HG03108 (cell line): ENCODE results near the gene PCBP3.
"Not testable (repeated sequence)": the region's sequence is repeated elsewhere in the genome, so short reads cannot be mapped to it uniquely, and the experiment has no call there.

ENCODE experiments used
- ATAC-seq: cut with Tn5 transposase; IDR thresholded peaks from one replicate; pipeline ENCODE4 v1.9.1; 2021; ENCODE audit warnings: moderate library complexity; ENCODE audit not compliant: unreplicated experiment

Gene PCBP3

DNA sequence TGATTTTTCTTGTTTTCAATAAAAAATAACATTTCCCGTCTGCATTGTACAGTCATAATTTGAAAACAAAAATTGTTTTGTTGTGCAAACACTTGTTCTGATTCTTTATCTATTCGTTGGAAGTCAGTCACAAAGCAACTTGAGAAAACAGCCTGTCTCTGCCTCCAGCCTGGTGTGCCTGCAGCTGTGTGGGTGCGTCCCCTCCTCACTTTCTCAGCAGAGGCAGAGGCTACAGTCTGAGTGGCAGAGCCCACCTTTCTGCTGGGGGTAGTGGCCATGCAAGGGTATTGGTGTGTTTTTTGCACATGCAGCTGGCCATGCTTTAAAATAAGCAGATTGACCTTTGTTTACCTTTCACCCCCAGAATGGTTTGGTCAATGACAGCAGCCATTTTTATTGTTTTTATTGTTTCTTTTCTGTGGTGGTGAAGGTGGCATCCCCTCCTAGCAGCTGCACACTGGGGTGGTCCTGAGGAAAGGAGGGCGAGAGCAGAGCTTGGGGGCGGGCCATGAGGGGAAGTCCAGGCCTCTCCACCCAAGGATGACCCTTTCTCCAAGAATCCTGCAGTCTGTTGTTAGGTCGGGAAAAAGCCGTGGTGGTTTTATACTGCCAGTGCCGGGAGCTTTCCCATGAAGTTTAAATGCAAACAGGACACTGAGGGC lies 159.6 kb downstream of the PCBP3 start:
- no peak for ATAC-seq

DNA sequence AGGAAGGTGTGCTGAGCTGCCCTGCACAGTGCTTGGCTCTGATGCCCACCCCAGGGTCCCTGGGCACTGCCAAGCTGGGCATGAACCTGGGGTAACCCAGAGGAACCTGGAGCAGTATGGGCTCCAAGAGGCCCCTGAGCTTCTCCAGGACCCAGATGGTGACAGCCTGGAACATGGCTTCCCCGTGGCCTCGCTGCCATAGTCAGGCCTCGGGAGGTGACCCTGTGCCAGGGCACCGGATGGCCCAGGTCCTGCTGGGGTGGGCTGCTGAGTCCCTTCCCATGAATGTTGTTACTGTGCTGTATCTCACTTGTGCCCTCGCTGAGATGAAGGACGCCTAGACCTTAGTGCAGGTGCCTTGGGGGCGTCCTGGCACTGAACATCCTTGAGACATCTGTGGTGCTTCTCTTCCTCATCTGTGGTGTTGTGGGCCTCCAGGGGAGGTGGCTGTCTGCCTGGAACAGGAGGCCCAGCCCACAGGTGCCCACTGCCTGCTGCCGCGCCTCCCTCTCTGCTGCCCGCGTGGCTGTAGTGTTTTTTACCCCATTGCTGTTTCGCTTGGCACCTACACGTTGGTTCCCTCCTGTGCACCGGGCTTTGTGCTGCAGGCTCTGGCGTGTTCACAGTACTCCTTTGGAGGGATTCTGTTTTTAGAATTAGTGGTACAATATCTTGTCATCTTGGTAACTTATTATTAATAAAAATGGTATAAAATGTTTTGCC lies 160.3 kb downstream of the PCBP3 start:
- no peak for ATAC-seq

DNA sequence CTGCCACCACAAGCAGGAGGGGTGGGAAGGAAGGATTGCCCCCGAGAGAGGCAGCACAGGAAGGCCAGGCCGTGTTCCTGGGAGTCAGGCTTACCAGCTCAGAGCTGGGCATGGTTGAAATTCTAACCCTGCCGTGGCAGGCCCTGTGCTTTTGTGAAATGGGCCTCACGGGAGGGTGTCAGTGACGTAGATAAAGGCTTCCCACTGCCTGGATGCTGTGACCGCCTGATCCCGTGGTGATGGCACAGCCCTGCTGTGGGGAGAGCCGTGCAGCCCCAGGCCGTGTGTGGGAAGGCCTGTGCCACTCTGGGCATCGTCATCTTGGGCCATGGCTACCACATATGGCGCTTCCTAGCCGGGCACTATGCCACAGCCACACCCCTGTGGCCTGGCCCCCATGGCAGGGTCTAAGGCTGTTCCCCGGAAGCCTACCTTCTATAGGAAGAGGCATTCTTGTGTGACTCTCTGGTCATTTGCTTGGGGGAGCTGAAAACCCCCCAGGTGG lies 161.3 kb downstream of the PCBP3 start:
- no peak for ATAC-seq

DNA sequence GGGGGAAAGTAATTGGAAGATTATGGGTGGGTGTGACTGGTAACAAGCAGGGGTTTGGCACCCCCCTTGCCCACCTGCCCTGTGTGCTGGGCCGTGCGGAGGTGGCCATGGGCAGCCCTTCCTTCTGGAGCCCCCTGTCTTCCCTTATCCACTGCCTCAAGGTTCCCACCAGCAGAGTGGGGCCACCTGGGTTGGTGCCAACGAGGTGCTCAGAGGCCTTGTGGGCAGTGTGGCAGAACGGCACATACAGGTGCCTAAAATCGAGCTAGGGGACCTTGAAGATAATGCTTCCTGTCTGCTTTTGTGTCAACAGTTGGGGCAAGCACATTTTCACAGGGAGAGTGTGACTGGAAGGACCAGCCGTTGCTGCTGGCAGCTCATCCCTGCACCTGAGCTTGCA lies 161.8 kb downstream of the PCBP3 start:
- no peak for ATAC-seq

DNA sequence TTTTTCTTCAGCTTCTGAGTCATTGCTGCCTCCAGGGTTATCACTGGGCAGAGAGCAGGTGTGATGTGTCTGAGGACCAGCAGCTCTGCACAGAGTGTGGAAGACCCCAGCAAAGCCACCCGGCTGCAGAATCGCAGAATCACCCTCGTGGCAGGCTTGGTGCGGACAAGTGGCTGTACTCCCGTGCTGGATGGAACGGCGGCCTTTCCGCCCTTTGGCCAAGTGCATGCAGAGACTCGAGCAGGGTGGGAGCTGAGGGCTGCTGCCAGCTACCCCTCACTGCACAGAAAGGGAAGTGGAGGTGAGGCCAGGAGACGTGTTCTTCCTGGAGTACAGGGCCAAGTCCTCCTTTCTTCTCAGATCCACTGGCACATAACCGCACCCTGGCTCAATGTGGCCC lies 162.5 kb downstream of the PCBP3 start:
- ATAC-seq = no peak

DNA sequence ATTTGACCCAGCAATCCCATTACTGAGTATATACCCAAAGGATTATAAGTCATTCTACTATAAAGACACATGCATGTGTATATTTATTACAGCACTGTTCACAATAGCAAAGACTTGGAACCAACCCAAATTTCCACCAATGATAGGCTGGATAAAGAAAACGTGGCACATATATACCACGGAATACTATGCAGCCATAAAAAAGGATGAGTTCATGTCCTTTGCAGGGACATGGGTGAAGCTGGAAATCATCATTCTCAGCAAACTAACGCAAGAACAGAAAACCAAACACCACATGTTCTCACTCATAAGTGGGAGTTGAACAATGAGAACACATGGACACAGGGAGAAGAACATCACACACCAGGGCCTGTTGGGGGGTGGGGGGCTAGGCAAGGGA lies 165.1 kb downstream of the PCBP3 start:
- ATAC-seq = not testable (repeated sequence)

DNA sequence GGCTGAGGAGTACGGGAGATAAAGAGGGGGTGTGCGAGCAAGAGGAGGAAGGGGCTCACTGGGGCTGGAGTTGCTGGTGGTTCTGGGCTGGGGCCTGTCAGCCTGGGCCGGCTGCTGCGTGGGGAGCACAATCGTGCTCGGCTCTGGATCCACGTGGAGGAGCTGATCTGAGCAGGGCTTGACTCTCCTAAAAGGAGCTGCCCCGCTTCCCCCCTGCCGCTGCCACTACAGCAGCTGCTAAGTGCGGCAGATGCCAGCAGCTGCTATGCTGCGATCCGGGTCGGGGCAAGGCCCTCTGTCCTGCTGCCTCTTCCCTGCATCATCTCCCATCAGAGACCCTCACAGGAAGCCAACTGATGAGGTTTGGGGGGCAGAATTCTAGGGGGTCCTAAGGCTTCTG lies 165.9 kb downstream of the PCBP3 start:
- no peak for ATAC-seq

DNA sequence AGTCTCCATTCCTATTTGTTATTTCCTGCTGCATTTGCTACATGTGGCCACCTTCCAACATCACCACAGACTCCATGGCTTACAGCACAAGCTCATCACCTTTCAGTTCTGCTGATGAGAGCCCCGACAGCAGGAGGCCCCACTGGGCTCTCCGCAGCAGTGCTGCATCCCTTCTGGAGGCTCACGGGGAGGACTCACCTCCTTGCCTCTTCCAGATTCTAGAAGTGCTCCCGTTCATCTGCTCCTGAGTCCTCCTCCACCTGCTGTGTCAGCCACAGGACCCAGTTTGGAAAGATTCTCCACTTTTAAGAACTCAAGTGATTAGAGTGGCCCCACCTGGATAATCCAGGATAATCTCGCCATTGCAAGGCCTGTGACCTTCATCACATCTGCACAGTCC lies 167.6 kb downstream of the PCBP3 start:
- ATAC-seq = no peak

DNA sequence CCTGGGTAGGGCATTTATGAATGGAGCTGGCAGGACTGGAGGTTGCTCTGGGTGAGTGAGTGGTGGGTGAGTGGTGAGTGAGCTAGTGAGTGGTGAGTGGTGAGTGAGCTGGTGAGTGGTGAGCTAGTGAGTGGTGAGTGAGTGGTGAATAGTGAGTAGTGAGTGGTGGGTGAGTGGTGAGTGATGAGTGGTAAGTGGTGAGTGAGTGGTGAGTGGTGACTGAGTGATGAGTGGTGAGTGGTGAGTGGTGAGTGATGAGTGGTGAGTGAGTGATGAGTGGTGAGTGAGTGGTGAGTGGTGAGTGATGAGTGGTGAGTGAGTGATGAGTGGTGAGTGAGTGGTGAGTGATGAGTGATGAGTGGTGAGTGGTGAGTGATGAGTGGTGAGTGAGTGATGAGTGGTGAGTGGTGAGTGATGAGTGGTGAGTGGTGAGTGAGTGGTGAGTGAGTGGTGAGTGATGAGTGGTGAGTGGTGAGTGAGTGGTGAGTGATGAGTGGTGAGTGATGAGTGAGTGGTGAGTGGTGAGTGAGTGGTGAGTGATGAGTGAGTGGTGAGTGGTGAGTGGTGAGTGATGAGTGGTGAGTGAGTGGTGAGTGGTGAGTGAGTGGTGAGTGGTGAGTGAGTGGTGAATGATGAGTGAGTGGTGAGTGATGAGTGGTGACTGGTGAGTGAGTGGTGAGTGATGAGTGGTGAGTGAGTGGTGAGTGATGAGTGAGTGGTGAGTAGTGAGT lies 170.8 kb downstream of the PCBP3 start:
- not testable (repeated sequence) for ATAC-seq

DNA sequence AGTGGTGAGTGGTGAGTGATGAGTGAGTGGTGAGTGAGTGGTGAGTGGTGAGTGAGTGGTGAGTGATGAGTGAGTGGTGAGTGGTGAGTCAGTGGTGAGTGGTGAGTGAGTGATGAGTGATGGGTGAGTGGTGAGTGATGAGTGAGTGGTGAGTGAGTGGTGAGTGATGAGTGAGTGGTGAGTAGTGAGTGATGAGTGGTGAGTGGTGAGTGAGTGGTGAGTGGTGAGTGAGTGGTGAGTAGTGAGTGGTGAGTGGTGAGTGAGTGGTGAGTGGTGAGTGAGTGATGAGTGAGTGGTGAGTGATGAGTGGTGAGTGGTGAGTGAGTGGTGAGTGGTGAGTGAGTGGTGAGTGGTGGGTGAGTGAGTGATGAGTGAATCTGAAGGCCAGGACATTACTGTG lies 172.3 kb downstream of the PCBP3 start:
- ATAC-seq = not testable (repeated sequence)

DNA sequence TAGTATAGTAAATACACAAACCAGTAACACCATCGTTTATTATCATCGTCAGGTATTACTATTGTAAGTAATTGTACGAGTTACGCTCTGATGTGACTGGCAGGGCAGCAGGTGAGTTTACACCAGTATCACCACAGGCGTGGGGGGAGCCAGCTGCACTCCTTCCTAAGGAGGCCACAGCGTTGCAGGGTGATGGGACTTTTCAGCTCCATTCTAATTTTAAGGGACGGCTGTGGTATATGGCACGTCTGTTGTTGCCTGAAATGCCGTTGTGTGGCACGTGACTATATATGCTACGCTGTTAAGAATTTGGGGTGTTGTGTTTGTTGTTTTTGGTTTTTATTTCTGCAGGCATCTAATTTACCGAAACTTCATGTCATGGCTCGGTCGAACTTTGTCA lies 173.3 kb downstream of the PCBP3 start:
- no peak for ATAC-seq

DNA sequence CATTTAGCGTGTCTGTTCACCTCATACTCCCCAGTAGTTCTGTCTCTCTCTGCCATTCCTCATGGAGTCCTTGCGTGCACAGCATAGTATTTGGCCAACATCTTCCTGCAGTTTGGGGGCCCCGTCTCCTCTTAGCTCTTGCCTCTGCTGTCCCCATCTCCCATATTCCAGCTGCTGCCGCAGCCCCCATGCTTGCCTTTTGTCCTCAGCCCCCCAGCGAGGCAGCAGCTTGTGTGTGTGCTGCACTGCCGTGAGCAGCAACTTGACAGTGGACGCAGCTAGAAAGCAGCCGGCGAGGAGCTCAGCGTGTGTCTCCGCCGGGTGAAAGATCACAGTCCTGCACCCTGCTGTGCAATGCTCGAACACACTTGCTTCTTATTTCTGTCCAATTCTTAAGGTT lies 173.8 kb downstream of the PCBP3 start:
- ATAC-seq = no peak

DNA sequence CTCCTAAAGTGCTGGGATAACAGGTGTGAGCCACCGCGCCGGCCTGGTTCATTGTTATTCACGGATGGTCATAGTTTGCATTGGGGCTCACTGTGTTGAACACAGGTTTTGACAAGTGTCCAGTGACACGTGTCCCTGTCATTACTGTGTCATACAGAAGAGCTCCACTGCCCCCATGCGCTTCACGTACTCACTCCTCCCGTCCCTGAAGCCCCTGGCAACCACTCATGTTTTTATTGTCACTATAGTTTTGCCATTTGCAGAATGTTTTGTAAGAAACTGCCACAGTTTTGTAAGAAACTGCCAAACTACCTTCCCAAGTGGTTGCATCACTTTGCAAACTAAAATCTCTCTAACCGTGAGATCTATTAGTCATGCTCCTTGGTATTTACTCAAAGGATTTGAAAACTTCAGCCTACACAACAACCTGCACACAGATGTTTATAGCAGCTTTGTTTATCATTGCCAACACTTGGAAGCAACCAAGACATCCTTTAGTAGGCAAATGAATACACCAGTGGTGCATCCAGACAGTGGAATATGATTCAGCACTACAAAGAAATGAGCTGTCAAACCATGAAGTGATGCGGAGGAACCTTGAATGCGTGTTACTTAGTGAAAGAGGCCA lies 174.9 kb downstream of the PCBP3 start:
- ATAC-seq = no peak

DNA sequence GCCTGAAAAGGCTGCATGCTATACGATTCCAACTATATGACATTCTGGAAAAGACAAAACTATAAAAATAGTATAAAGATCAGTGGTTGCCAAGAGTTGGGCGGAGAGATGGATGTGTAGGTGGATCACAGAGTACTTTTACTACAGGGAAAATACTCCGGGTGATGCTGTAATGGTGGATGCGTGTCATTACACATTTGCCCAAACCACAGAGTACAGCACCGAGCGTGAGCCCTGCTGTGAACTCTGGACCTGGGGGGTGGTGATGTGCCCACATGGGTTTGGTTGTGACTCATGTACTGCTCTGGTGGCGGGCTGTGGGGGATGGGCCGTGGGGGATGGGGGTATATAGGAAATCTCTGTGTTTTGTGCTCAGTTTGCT lies 175.4 kb downstream of the PCBP3 start:
- no peak for ATAC-seq

DNA sequence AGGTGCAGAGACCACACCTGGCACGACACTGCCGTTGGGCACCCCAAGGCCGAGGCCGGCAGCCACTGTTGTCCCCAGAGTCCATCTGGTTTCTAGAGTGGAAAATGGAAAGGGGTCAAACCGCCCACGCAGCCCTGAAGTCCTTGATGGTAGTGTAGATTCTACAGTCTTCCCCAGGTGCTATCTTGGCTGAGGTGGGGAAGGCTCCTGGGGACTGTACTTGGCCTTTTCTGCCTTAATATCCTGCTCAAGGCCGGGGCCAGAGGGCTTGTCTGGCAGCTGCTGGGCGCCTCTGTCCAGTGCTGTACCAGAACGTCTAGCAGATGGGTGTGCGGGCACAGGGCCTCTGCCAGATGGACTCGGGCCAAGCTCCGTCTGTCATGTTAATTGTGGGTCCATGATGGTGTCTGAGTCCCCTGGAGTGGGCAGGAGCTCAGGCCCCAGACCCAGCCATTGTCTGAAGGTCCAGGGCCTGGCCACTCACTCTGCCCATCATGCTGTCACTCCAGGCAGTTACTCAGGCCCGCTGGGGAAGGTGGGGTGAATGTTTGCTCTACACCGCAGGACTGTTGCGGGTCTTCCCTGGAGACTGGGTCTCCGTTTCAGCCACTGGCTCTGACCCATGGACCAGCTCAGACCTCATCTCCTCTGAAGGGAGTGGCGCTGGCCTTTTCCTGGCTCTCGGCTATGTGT lies 176.1 kb downstream of the PCBP3 start:
- ATAC-seq = no peak

DNA sequence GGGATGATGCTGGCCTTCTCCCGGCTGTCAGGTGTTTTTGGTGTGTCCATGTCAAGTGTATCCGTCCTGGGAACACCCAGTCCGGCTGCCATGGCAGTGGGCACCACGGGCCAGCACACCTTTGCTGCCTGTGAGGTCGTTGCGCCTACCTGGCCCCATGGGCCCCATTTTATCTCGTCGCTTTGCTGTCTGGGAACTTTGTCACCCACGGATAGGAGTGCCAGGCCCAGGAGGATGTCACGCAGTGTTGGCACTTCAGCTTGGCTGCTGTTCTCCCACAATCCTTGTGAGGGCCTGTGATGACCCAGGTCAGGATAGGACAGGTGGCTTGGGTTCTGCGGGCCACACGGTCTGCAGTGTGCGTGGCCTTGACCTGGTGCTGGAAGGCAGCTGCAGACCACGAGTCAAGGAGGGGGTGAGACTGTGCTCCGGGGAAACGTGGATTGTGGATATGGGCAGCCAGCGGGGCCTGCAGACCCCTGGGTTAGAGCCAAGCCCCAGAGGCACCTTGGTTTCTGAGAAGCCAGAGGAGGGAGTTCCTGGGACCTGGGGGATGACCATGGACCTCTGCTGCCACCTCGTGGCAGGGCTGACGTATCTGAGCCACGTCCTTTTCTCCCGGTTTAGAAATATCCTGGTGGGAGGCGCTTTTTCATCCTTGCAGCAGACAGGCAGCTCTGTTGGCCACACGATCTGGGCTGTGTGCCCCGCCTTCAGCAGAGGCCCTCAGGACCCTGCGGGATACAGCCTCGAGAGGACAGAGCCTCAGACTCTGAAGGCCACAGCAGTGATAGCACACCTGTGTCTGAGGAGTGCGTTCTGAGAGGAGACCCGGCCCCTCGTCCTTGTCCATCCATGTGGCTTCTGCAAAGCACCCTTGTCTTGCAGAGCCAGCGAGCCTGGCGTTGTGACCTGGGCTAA lies 176.9 kb downstream of the PCBP3 start:
- no peak for ATAC-seq

DNA sequence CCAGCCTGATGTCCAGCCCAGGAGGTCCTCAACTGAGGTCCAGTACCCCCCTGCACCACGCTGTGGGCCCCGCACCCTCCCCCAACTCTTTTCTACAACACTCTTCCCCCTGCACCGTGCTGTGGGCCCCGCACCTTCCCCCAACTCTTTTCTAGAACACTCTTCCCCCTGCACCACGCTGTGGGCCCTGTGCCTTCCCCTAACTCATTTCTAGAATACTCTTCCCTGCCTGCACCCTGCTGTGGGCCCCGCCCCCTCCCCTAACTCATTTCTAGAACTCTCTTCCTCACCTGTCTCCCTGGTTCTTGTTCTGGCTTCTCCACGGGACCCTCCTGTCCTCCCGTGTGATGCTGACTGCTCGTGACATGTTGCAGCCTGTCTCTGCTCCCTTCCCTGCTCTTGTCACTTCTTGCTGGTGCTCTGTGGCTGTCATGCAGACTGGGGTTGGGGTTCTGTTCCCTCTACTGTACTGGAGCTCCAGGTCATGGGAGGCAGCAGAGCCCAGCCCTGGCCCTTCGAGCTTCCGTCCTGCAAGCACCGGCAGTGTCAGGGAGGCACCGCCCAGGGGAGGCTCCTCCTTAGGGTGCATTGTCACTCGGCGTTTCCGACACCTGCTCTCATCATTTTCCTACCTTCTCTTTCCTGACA lies 177.9 kb downstream of the PCBP3 start:
- ATAC-seq = no peak

DNA sequence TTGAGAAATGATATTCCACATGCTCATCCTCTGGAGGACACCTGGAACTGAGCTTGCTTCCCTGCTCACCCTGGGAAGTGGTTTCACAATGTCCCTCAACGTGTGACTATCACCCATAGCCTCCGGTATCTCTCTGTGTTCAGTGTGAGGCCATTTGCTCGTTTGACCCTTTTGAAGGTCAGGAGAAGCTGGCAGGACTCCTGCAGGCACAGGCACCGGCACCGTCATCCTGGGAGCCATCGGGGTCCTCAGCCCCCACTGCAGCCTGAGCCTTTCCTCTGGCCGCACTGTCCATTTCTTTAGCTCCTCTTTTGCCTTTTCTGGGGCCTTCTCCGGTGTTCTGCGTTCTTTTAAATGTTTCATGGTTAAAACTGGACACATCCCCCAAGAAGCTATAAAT lies 178.5 kb downstream of the PCBP3 start:
- ATAC-seq = no peak

DNA sequence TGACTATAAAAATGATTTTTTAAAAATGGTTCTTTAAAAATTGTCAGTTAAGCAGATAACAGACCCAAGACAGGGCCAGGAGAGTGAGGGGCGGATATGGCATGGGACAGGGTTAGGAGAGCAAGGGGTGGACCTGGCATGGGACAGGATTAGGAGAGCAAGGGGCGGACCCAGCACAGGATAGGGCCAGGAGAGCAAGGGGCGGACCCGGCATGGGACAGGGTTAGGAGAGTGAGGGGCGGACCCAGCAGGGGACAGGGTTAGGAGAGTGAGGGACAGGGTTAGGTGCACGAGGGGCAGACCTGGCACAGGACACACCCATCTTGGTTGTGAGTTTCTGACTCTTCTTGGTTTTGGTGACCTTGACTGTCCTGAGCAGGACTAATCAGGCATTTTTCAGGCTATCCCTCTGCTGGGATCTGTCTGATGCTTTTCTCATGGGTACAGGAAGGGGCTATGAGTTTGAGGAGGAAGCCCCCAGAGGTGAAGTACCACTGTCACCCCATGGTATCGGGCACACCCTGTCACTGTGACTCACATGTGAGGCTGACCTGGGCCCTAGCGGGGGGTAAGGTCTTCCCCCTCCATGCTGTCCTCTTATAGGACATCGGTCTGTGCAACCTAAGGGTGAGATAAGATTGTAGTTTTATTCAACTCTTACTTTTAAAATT lies 179.0 kb downstream of the PCBP3 start:
- no peak for ATAC-seq
